ENCODE measurements around the gene MRPL20. TPM values are rescaled to one million over a fixed set of nuclear protein-coding genes. Genes with fewer than 3 reads are reported as not detected.

MRPL20 gene
- total and polyA plus RNA-seq, 9 of the 15 experiments (the other 6 are each of a cell fraction or from before 2014, with no cell fraction given), result 180 to 671 (median 229) TPM

DNA sequence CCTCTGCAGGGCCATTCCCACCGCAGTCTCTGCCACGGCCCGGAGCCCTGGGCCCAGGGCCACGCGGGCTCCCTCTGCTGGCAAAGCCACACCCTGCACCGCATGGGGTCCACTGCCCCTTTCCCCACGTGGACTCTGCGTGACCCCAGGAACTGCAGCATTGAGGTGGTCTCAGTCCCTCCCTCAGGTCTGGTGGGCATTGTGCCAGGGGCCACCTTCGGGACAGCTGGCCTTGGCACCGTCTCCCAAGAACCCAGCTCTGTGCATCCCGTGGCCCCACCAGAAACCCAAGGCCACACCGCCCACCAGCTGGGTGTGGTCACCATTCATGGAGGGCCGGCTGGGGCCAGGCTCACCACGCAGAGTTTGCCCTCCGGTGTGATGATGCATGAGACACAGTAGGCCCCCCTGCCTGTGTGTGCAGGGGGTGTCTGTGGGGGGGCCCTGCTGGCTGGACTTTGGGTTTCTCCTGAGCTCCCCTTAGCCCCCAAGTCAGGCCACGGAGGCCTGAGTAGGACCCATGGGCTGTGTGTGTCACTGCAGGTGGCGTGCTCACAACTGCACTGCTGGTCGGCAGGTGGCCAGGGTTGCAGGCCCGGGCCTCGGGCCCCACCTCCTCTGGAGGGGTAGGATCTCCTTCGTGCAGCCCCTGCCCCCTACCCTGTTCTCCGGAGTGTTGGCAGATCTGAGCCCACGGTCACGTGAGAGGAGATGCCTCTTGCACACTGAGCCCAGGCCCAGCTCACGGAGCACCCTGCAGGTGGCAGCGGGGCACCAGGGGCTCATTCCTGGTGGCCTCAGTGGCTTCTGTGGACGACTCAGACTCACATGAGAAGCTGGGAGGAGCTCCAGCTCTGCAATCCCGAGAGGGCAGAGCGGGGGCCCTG, 34.2 kb upstream of the MRPL20 start (continued):
- TF ChIP-seq, protein P1, sequence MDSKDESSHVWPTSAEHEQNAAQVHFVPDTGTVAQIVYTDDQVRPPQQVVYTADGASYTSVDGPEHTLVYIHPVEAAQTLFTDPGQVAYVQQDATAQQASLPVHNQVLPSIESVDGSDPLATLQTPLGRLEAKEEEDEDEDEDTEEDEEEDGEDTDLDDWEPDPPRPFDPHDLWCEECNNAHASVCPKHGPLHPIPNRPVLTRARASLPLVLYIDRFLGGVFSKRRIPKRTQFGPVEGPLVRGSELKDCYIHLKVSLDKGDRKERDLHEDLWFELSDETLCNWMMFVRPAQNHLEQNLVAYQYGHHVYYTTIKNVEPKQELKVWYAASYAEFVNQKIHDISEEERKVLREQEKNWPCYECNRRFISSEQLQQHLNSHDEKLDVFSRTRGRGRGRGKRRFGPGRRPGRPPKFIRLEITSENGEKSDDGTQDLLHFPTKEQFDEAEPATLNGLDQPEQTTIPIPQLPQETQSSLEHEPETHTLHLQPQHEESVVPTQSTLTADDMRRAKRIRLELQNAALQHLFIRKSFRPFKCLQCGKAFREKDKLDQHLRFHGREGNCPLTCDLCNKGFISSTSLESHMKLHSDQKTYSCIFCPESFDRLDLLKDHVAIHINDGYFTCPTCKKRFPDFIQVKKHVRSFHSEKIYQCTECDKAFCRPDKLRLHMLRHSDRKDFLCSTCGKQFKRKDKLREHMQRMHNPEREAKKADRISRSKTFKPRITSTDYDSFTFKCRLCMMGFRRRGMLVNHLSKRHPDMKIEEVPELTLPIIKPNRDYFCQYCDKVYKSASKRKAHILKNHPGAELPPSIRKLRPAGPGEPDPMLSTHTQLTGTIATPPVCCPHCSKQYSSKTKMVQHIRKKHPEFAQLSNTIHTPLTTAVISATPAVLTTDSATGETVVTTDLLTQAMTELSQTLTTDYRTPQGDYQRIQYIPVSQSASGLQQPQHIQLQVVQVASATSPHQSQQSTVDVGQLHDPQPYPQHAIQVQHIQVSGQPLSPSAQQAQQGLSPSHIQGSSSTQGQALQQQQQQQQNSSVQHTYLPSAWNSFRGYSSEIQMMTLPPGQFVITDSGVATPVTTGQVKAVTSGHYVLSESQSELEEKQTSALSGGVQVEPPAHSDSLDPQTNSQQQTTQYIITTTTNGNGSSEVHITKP (IDR thresholded peaks at IDR 0.05; ENCODE audit: partially characterized antibody), result no peak
- TF ChIP-seq, protein P2, sequence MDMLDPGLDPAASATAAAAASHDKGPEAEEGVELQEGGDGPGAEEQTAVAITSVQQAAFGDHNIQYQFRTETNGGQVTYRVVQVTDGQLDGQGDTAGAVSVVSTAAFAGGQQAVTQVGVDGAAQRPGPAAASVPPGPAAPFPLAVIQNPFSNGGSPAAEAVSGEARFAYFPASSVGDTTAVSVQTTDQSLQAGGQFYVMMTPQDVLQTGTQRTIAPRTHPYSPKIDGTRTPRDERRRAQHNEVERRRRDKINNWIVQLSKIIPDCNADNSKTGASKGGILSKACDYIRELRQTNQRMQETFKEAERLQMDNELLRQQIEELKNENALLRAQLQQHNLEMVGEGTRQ (CRISPR knock-in tag; IDR thresholded peaks at IDR 0.05), result peak; percentile 11
- TF ChIP-seq ZNF707 (CRISPR knock-in tag; conservative IDR thresholded peaks at IDR 0.05), result no peak
- TF ChIP-seq YBX1 (IDR thresholded peaks at IDR 0.05), result no peak
- no peak for TF ChIP-seq PCBP2 (IDR thresholded peaks at IDR 0.05; ENCODE audit: low read depth, low read length, poor library complexity, severe bottlenecking)
- TF ChIP-seq NFATC3 (IDR thresholded peaks at IDR 0.05), result no peak
- TF ChIP-seq ZNF133 (CRISPR knock-in tag; IDR thresholded peaks at IDR 0.05), result no peak
- no peak for TF ChIP-seq ZNF24 (IDR thresholded peaks at IDR 0.05)
- no peak for TF ChIP-seq PML (IDR thresholded peaks at IDR 0.05; ENCODE audit: low read length)
- TF ChIP-seq NR2C1 (IDR thresholded peaks at IDR 0.05), result no peak
- no peak for TF ChIP-seq NR2C1 (tag; IDR thresholded peaks at IDR 0.05)
- no peak for TF ChIP-seq PPARD (CRISPR knock-in tag; IDR thresholded peaks at IDR 0.05)
- no peak for TF ChIP-seq SMARCE1 (IDR thresholded peaks at IDR 0.05)
- no peak for TF ChIP-seq IRF2 (CRISPR knock-in tag; IDR thresholded peaks at IDR 0.05)
- TF ChIP-seq CC2D1A (IDR thresholded peaks at IDR 0.05), result no peak; the same call in 1 of the 2 replicates
- no peak for TF ChIP-seq HDAC3 (IDR thresholded peaks at IDR 0.05; ENCODE audit: borderline replicate concordance, partially characterized antibody)
- peak; percentile 75 for TF ChIP-seq ZBTB1 (CRISPR knock-in tag; IDR thresholded peaks at IDR 0.05; ENCODE audit: borderline replicate concordance, low read depth)
- no peak for TF ChIP-seq ZNF282 (CRISPR knock-in tag; IDR thresholded peaks at IDR 0.05)
- TF ChIP-seq, protein P3, sequence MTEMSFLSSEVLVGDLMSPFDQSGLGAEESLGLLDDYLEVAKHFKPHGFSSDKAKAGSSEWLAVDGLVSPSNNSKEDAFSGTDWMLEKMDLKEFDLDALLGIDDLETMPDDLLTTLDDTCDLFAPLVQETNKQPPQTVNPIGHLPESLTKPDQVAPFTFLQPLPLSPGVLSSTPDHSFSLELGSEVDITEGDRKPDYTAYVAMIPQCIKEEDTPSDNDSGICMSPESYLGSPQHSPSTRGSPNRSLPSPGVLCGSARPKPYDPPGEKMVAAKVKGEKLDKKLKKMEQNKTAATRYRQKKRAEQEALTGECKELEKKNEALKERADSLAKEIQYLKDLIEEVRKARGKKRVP (CRISPR knock-in tag; IDR thresholded peaks at IDR 0.05), result no peak
- TF ChIP-seq SIRT6 (IDR thresholded peaks at IDR 0.05; ENCODE audit: low read depth, low read length), result no peak
- TF ChIP-seq, protein P4, sequence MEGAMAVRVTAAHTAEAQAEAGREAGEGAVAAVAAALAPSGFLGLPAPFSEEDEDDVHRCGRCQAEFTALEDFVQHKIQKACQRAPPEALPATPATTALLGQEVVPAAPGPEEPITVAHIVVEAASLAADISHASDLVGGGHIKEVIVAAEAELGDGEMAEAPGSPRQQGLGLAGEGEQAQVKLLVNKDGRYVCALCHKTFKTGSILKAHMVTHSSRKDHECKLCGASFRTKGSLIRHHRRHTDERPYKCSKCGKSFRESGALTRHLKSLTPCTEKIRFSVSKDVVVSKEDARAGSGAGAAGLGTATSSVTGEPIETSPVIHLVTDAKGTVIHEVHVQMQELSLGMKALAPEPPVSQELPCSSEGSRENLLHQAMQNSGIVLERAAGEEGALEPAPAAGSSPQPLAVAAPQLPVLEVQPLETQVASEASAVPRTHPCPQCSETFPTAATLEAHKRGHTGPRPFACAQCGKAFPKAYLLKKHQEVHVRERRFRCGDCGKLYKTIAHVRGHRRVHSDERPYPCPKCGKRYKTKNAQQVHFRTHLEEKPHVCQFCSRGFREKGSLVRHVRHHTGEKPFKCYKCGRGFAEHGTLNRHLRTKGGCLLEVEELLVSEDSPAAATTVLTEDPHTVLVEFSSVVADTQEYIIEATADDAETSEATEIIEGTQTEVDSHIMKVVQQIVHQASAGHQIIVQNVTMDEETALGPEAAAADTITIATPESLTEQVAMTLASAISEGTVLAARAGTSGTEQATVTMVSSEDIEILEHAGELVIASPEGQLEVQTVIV (CRISPR knock-in tag; IDR thresholded peaks at IDR 0.05; ENCODE audit: borderline replicate concordance), result no peak
- TF ChIP-seq ZNF644 (tag; IDR thresholded peaks at IDR 0.05; ENCODE audit: low read depth), result no peak
